CD4-positive, alpha-beta T cell (primary cell): ENCODE data around the gene GAREM1. TPM values are rescaled to one million over a fixed set of nuclear protein-coding genes. Genes with fewer than 3 reads are reported as not detected.

Source experiments
- ATAC-seq: fragments of 200-7000 bp; cut with Tn5 transposase; one replicate; pipeline ENCODE4 v1.10.0; 2022; ENCODE audit warnings: mild to moderate bottlenecking; ENCODE audit not compliant: poor library complexity
- CTCF ChIA-PET: fragments of 350-600 bp; sonication (Branson Sonifier 250); formaldehyde crosslinking; loops from one replicate; lab custom pipeline; 2021; ENCODE audit warnings: antibody characterized with exemption, inconsistent platforms; lab: Charles Lee
- POLR2A ChIA-PET: fragments of 350-600 bp; sonication (Branson Sonifier 250); formaldehyde crosslinking; loops from one replicate; lab custom pipeline; 2021; ENCODE audit warnings: antibody characterized with exemption, inconsistent platforms; lab: Charles Lee
- DNase-seq, 14 experiments: peaks; one replicate each; pipeline ENCODE4 v3.0.0-alpha.2; 2013 to 2020; ENCODE audit warnings: mixed read lengths in 2 of 14
- H3K27ac ChIP-seq, 2 donors: one replicate each; pipeline versions ENCODE4 v1.5.1 to v1.7.0; 2013; ENCODE audit warnings: low read length in 2 of 2, low read depth in 1 of 2, mild to moderate bottlenecking in 1 of 2
- H3K27me3 ChIP-seq, 2 experiments: 1 replicate in 1 of 2; 2 replicates in 1 of 2; pipeline versions ENCODE4 v1.6.1 to v1.7.0; 2013; ENCODE audit warnings: low read length in 2 of 2, control low read depth in 1 of 2, mild to moderate bottlenecking in 1 of 2, moderate library complexity in 1 of 2; ENCODE audit not compliant: insufficient read depth in 2 of 2, control insufficient read depth in 1 of 2
- H3K36me3 ChIP-seq: one replicate; pipeline ENCODE4 v1.6.1; 2013; ENCODE audit warnings: low read length, control low read depth; ENCODE audit not compliant: insufficient read depth
- H3K4me1 ChIP-seq: one replicate; pipeline ENCODE4 v1.6.1; 2013; ENCODE audit warnings: low read length, control low read depth; ENCODE audit not compliant: insufficient read depth
- H3K4me3 ChIP-seq: one replicate; pipeline ENCODE4 v1.5.1; 2013; ENCODE audit warnings: mild to moderate bottlenecking, low read length, moderate library complexity
- H3K9me3 ChIP-seq, 2 experiments: 1 replicate in 1 of 2; 2 replicates in 1 of 2; pipeline versions ENCODE4 v1.6.1 to v1.7.0; 2013; ENCODE audit warnings: low read length in 2 of 2, mild to moderate bottlenecking in 2 of 2, control low read depth in 1 of 2, moderate library complexity in 1 of 2; ENCODE audit not compliant: control insufficient read depth in 1 of 2, insufficient read depth in 1 of 2
- H3K27ac Mint-ChIP-seq: one replicate; pipeline ENCODE4 v1.8.0; 2020; ENCODE audit warnings: mixed read lengths
- H3K27me3 Mint-ChIP-seq: one replicate; pipeline ENCODE4 v1.8.0; 2021; ENCODE audit warnings: mixed read lengths
- H3K36me3 Mint-ChIP-seq: one replicate; pipeline ENCODE4 v1.8.0; 2021; ENCODE audit warnings: low read depth, mixed read lengths
- H3K4me1 Mint-ChIP-seq: one replicate; pipeline ENCODE4 v1.8.0; 2021; ENCODE audit warnings: low read depth, mixed read lengths
- H3K4me3 Mint-ChIP-seq: one replicate; pipeline ENCODE4 v1.8.0; 2020; ENCODE audit warnings: mild to moderate bottlenecking, mixed read lengths
- H3K9me3 Mint-ChIP-seq: one replicate; pipeline ENCODE4 v1.8.0; 2020; ENCODE audit warnings: mixed read lengths
- CTCF ChIP-seq: fragments of 200-600 bp; IDR thresholded peaks from one replicate; pipeline ENCODE4 v1.8.0; 2022; ENCODE audit warnings: antibody characterized with exemption, mild to moderate bottlenecking
- intact Hi-C, 2 experiments: fragments of 100-400 bp; cut with DNase I in 1 of 2; cut with micrococcal nuclease in 1 of 2; formaldehyde crosslinking; loops; one replicate each; pipeline versions ENCODE4 v1.15.1 to v1.9.0; 2023 to 2025; cut with DNase I, micrococcal nuclease
- total RNA-seq, 174 experiments: library from RNA in 2 of 174; stranded (reverse) in 2 of 174; gene quantifications; one replicate each; pipeline ENCODE4 v1.2.3 and lab custom pipeline; 2021 to 2026

Gene GAREM1
- total RNA-seq, 2 experiments from 2014 or later = 0.14 to 0.34 TPM

- no peak overlapping the region for H3K4me3 Mint-ChIP-seq
- ATAC-seq = no peak
- Histone ChIP-seq H3K4me1 (no peaks in the 10 kb centered on the region), H3K27ac (no peak overlapping the region), H3K27me3 (peaks cover 0 to 3% of the 10 kb centered on the region in 2 experiments), H3K36me3 (no peaks in the 10 kb centered on the region), H3K9me3 (no peaks in the 10 kb centered on the region), H3K4me3 (no peak overlapping the region)
- no peaks in the 10 kb centered on the region for H3K36me3 Mint-ChIP-seq
- no peak for DNase-seq
- H3K27me3 Mint-ChIP-seq = peaks cover 48% of the 10 kb centered on the region
- ChIA-PET CTCF (interaction anchor here (0.6 kb wide), 1 partner anchor 59 kb away, joined by 4 read pairs; no protein-coding TSS in a partner anchor), POLR2A (no interaction called here)
- H3K4me1 Mint-ChIP-seq = no peaks in the 10 kb centered on the region
- no peak overlapping the region for H3K27ac Mint-ChIP-seq
- intact Hi-C loops = no loop called here
- no peaks in the 10 kb centered on the region for H3K9me3 Mint-ChIP-seq
- TF ChIP-seq CTCF = no peak
These were observed 221.3 kb downstream of the GAREM1 start for GRCh38 chr18:32249147-32249929.

DNA sequence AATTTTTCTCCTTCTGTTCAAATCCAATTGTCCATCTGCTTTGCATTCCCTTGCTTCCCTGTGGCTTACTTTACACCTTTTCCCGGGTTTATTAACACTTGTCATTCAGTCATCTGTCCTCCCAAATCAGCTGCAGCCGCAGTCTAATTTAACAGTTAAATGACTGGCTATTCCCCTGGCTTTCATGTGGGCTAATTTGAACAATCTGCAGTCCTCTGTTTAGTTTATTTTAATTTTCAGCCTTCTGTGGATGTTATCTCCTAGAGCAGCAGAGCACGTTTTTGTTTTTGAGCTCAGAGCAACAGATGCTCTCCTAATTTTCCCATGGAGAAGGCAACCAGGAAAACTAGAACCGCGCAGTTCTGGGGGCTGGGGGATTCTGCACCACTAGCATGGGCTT is 225.8 kb downstream of the GAREM1 start:
- Histone ChIP-seq H3K9me3 (peaks cover 0 to 4% of the 10 kb centered on the region in 2 experiments), H3K4me3 (no peak overlapping the region), H3K4me1 (no peaks in the 10 kb centered on the region), H3K36me3 (no peaks in the 10 kb centered on the region), H3K27ac (no peak overlapping the region), H3K27me3 (no peaks in the 10 kb centered on the region)
- no peaks in the 10 kb centered on the region for H3K4me1 Mint-ChIP-seq
- no peak for DNase-seq
- POLR2A ChIA-PET = no interaction called here
- no peak overlapping the region for H3K27ac Mint-ChIP-seq
- H3K4me3 Mint-ChIP-seq = no peak overlapping the region
- no peak for TF ChIP-seq CTCF
- H3K36me3 Mint-ChIP-seq = no peaks in the 10 kb centered on the region
- CTCF ChIA-PET = no interaction called here
- intact Hi-C loops = no loop called here
- no peaks in the 10 kb centered on the region for H3K9me3 Mint-ChIP-seq
- H3K27me3 Mint-ChIP-seq = peaks cover 33% of the 10 kb centered on the region
- ATAC-seq = no peak

DNA sequence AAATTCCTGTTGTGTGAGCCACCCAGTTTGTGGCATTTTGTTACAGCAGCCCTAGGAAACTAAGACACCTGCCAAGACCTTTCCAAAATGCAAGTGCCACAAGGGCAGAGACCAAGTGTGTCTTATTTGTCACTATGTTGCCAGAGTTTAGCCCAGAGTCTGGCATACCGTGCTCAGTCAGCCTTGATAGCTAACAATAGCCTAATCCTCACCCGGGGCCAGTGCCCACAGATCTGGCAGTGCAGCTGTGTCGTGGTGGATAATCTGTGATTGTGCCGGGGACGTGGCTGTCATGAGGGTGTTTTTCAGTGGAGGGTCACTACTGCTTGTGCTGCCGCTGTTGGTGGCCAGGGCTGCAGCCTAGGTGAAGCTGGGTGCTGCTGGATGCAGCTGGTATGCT is 227.3 kb downstream of the GAREM1 start:
- ATAC-seq = no peak
- no peaks in the 10 kb centered on the region for H3K36me3 ChIP-seq

More for the DNA sequence above, 227.3 kb downstream of the GAREM1 start:
- CTCF ChIA-PET = no interaction called here
- Histone ChIP-seq H3K4me1 (no peaks in the 10 kb centered on the region), H3K4me3 (no peak overlapping the region), H3K27me3 (no peaks in the 10 kb centered on the region), H3K27ac (no peak overlapping the region), H3K9me3 (peaks cover 0 to 4% of the 10 kb centered on the region in 2 experiments)
- Mint-ChIP-seq H3K36me3 (no peaks in the 10 kb centered on the region), H3K27me3 (peaks cover 27% of the 10 kb centered on the region), H3K9me3 (no peaks in the 10 kb centered on the region), H3K4me3 (no peak overlapping the region), H3K27ac (no peak overlapping the region), H3K4me1 (no peaks in the 10 kb centered on the region)
- no peak for TF ChIP-seq CTCF
- intact Hi-C loops = no loop called here
- POLR2A ChIA-PET = no interaction called here
- no peak for DNase-seq
